ENCODE results near the gene CDH15.
A peak's percentile ranks its signal among the peaks of the same experiment; 100 is the strongest.

CDH15 gene

GRCh38 chr16:89171216-89172170, at the start of gene CDH15:
TSS of gene CDH15 (plus strand) at chr16:89171748. CDS start at chr16:89171832, 84 bp downstream.
- peak; percentile 96 for DNase-seq (ENCODE audit: low spot score)

- peak; percentile 65 for DNase-seq (ENCODE audit: low spot score)
Observed at GRCh38 chr16:89122322-89122851, 49.2 kb upstream of the CDH15 start.

- no peak for DNase-seq (ENCODE audit: low spot score)
Observed at GRCh38 chr16:89123001-89123830, 48.3 kb upstream of the CDH15 start.

GRCh38 chr16:89123831-89124100, 47.8 kb upstream of the CDH15 start:
- no peak for DNase-seq (ENCODE audit: low spot score)

- DNase-seq (ENCODE audit: low spot score), result no peak
Observed at GRCh38 chr16:89129378-89129777, 42.2 kb upstream of the CDH15 start.

- DNase-seq (ENCODE audit: low spot score), result no peak
Observed at GRCh38 chr16:89130448-89130847, 41.1 kb upstream of the CDH15 start.

GRCh38 chr16:89131783-89132182, 39.8 kb upstream of the CDH15 start:
- DNase-seq (ENCODE audit: low spot score), result no peak

GRCh38 chr16:89132194-89133005, 39.1 kb upstream of the CDH15 start:
- no peak for DNase-seq (ENCODE audit: low spot score)

GRCh38 chr16:89133457-89134127, 38.0 kb upstream of the CDH15 start:
- DNase-seq (ENCODE audit: low spot score), result no peak

- no peak for DNase-seq (ENCODE audit: low spot score)
Observed at GRCh38 chr16:89134269-89134668, 37.3 kb upstream of the CDH15 start.

GRCh38 chr16:89135166-89135565, 36.4 kb upstream of the CDH15 start:
- no peak for DNase-seq (ENCODE audit: low spot score)

- no peak for DNase-seq (ENCODE audit: low spot score)
Observed at GRCh38 chr16:89135971-89136765, 35.4 kb upstream of the CDH15 start.

- DNase-seq (ENCODE audit: low spot score), result no peak
Observed at GRCh38 chr16:89136931-89137330, 34.6 kb upstream of the CDH15 start.

GRCh38 chr16:89137666-89138512, 33.7 kb upstream of the CDH15 start:
- no peak for DNase-seq (ENCODE audit: low spot score)

GRCh38 chr16:89138513-89138795, 33.1 kb upstream of the CDH15 start:
- DNase-seq (ENCODE audit: low spot score), result no peak

GRCh38 chr16:89138843-89139520, 32.6 kb upstream of the CDH15 start:
- no peak for DNase-seq (ENCODE audit: low spot score)

GRCh38 chr16:89139907-89140361, 31.6 kb upstream of the CDH15 start:
- no peak for DNase-seq (ENCODE audit: low spot score)

GRCh38 chr16:89140401-89140800, 31.1 kb upstream of the CDH15 start:
- DNase-seq (ENCODE audit: low spot score), result no peak
